K562 (cell line): Measurements from ENCODE around the gene CDC27.

Experiments used
- NRF1 ChIP-seq, 2 experiments: fragments of 450-650 bp; IDR thresholded peaks in 1 of 2; conservative IDR thresholded peaks in 1 of 2; 2 replicates each; pipeline ENCODE4 v1.6.1; 2014; ENCODE audit warnings: mild to moderate bottlenecking in 2 of 2
- POLR2AphosphoS5 ChIP-seq: IDR thresholded peaks from 2 replicates; pipeline ENCODE4 v1.6.1; 2011; ENCODE audit warnings: mild to moderate bottlenecking, low read depth, low read length, moderate library complexity; ENCODE audit not compliant: control insufficient read depth, insufficient read depth
- TF ChIP-seq, protein P1 (sequence below): fragments of 450-650 bp; IDR thresholded peaks from 2 replicates; pipeline ENCODE4 v1.6.1; 2016; ENCODE audit warnings: low read depth
- TF ChIP-seq, protein P2 (sequence below), 3 experiments: IDR thresholded peaks in 2 of 3; conservative IDR thresholded peaks in 1 of 3; 2 replicates each; pipeline ENCODE4 v1.5.1; 2011 to 2012; ENCODE audit warnings: low read length in 3 of 3, mild to moderate bottlenecking in 3 of 3, control low read depth in 2 of 3, improper control_type of control experiment in 1 of 3, inconsistent platforms in 1 of 3, low read depth in 1 of 3, mixed read lengths in 1 of 3, moderate library complexity in 1 of 3; ENCODE audit not compliant: insufficient read depth in 2 of 3

GRCh38 chr17:47231866-47232265 lies 42.8 kb upstream of the CDC27 start:
- TF ChIP-seq, protein P1, sequence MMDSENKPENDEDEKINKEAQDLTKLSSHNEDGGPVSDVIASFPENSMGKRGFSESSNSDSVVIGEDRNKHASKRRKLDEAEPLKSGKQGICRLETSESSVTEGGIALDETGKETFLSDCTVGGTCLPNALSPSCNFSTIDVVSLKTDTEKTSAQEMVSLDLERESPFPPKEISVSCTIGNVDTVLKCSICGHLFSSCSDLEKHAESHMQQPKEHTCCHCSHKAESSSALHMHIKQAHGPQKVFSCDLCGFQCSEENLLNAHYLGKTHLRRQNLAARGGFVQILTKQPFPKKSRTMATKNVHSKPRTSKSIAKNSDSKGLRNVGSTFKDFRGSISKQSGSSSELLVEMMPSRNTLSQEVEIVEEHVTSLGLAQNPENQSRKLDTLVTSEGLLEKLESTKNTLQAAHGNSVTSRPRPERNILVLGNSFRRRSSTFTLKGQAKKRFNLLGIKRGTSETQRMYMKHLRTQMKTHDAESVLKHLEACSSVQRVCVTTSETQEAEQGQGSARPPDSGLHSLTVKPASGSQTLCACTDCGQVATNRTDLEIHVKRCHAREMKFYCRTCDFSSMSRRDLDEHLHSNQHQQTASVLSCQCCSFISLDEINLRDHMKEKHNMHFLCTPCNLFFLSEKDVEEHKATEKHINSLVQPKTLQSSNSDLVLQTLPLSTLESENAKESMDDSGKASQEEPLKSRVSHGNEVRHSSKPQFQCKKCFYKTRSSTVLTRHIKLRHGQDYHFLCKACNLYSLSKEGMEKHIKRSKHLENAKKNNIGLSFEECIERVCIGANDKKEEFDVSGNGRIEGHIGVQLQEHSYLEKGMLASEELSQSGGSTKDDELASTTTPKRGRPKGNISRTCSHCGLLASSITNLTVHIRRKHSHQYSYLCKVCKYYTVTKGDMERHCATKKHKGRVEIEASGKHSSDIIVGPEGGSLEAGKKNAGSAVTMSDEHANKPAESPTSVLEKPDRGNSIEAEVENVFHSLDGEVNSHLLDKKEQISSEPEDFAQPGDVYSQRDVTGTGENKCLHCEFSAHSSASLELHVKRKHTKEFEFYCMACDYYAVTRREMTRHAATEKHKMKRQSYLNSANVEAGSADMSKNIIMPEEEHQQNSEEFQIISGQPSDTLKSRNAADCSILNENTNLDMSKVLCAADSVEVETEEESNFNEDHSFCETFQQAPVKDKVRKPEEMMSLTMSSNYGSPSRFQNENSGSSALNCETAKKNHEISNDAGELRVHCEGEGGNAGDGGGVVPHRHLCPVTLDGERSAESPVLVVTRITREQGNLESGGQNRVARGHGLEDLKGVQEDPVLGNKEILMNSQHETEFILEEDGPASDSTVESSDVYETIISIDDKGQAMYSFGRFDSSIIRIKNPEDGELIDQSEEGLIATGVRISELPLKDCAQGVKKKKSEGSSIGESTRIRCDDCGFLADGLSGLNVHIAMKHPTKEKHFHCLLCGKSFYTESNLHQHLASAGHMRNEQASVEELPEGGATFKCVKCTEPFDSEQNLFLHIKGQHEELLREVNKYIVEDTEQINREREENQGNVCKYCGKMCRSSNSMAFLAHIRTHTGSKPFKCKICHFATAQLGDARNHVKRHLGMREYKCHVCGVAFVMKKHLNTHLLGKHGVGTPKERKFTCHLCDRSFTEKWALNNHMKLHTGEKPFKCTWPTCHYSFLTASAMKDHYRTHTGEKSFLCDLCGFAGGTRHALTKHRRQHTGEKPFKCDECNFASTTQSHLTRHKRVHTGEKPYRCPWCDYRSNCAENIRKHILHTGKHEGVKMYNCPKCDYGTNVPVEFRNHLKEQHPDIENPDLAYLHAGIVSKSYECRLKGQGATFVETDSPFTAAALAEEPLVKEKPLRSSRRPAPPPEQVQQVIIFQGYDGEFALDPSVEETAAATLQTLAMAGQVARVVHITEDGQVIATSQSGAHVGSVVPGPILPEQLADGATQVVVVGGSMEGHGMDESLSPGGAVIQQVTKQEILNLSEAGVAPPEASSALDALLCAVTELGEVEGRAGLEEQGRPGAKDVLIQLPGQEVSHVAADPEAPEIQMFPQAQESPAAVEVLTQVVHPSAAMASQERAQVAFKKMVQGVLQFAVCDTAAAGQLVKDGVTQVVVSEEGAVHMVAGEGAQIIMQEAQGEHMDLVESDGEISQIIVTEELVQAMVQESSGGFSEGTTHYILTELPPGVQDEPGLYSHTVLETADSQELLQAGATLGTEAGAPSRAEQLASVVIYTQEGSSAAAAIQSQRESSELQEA, result no peak
- TF ChIP-seq, protein P2, sequence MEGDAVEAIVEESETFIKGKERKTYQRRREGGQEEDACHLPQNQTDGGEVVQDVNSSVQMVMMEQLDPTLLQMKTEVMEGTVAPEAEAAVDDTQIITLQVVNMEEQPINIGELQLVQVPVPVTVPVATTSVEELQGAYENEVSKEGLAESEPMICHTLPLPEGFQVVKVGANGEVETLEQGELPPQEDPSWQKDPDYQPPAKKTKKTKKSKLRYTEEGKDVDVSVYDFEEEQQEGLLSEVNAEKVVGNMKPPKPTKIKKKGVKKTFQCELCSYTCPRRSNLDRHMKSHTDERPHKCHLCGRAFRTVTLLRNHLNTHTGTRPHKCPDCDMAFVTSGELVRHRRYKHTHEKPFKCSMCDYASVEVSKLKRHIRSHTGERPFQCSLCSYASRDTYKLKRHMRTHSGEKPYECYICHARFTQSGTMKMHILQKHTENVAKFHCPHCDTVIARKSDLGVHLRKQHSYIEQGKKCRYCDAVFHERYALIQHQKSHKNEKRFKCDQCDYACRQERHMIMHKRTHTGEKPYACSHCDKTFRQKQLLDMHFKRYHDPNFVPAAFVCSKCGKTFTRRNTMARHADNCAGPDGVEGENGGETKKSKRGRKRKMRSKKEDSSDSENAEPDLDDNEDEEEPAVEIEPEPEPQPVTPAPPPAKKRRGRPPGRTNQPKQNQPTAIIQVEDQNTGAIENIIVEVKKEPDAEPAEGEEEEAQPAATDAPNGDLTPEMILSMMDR (IDR thresholded peaks at IDR 0.05 in 2 of 3, conservative IDR thresholded peaks at IDR 0.05 in 1 of 3; ENCODE audit: insufficient read depth in 2 of 3, low read depth in 1 of 3, low read length in 3 of 3), result no peak
- TF ChIP-seq POLR2AphosphoS5, result no peak
- TF ChIP-seq NRF1 (conservative IDR thresholded peaks at IDR 0.05 in 1 of 2, IDR thresholded peaks at IDR 0.05 in 1 of 2), result no peak
